CD4-positive, alpha-beta T cell treated with Interferon gamma for 1 hour (primary cell): ENCODE measurements around the gene ZNF578.
A peak's percentile ranks its signal among the peaks of the same experiment; 100 is the strongest.
"Not testable (repeated sequence)": the region's sequence is repeated elsewhere in the genome, so short reads cannot be mapped to it uniquely, and the experiment has no call there.

ENCODE experiments used
- DNase-seq: peaks from one replicate; pipeline ENCODE4 v3.0.0-alpha.2; 2020

Gene ZNF578

DNA sequence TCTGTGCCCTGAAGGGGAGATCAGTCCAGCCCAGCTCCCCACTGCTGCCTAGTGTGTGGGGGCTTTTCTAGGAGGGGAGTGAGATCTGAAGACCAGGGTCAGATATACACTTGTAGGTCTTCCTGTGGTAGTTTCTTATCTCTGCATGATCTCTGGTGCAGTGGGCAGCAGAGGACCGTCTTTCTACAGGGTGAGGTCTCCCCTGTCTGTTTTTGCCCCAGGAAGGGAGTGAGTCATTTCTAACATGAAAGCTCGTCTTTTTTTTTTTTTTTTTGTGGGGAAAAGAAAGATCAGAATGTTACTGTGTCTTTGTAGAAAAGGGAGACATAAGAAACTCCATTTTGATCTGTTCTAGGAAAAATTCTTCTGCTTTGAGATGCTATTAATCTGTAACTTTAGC is 65.3 kb downstream of the ZNF578 start:
- no peak for DNase-seq

DNA sequence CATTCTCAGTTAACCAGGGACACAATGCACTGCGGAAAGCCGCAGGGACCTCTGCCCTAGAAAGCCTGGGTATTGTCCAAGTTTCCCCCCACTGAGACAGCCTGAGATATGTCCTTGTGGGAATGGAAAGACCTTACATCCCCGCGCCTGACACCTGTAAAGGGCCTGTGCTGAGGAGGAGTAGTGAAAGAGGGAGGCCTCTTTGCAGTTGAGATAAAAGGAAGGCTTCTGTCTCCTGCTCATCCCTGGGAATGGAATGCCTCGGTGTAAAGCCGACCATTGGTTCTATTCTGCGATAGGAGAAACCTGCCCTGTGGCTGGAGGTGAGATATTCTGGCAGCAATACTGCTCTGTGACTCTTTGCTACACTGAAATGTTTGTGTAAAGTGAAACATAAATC is 65.8 kb downstream of the ZNF578 start:
- not testable (repeated sequence) for DNase-seq

- no peak for DNase-seq
Measured at GRCh38 chr19:52520013-52520412, 66.7 kb downstream of the ZNF578 start.

- no peak for DNase-seq
Measured at GRCh38 chr19:52522551-52522950, 69.2 kb downstream of the ZNF578 start.

DNA sequence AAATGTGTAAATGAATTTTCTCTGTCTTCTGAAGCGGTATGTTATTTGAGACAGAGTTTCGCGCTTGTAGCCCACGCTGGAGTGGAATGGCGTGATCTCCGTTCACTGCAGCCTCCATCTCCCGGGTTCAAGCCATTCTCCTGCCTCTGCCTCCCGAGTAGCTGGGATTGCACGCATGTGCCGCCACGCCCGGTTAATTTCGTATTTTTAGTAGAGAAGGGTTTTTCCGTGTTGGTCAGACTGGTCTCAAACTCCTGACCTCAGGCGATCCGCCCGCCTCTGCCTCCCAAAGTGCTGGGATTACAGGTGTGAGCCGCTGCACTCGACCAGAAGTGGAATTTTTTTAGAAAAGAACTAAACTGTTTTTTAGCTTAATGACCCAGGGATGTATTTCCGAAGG is 70.7 kb downstream of the ZNF578 start:
- DNase-seq = no peak

DNA sequence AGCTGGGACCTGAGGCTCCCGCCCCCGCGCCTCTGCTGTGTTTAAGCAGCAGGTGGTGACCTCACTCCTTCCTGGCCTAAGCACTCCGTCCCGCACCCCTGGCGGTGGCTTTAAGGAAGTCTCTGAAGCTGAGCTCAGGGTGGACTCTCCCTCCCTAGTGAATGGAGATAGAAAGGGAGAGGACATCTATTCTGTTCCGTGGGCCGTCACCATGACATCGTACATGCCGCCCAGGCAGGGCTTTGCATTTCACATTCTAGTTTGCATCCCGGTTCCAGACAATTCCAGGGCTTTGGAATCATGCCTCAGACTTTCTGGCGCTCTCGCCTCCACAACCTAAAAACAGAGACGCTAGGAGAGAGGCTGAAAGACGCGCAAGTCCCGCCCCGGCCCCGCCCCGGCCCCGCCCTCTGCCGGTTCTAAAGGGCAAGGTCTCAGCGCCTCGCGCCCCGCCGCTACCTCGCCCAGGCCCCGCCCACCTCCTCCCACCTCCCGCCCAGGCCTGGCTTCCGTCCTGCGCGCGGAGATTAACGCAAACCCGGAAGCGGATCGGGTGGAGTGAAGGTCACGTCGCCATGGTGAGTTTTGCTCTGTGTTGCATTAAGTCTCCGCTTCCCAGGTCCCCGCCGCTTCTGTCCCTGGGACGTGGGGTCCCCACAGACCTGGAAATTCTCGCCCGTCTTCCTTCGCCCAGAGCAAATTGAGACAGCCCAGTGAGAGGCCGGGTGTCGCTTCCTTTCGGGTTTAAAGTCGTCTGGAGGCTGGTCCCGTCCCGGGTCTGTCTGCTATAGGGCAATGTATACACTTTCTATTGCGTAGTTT is 74.0 kb downstream of the ZNF578 start, which contains the start of gene ZNF808:
TSS of gene ZNF808 (plus strand) at position 535 of the 822 bp plus-strand sequence. CDS start 15,617 bp downstream, outside the sequence.
- peak; percentile 95 for DNase-seq

DNA sequence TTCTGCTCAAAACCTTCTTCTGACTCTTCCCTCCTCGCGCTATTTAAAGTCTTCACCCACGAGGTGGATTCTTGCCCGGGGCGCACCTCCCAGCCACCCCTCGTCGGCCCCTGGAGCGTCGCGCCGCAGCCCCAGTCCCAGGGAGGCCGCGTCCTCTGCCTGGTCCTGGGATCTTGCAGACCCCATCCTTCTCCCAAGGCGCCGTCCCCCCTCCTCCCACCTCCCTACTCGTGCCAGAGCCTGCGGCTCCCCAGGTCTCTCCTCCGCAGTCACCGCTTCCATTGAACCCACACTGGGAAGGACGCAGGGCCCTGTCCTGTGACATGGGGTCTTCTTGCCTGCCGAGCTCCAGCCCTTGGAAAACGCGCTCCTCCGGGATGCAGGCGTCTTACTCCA is 74.6 kb downstream of the ZNF578 start:
- no peak for DNase-seq

DNA sequence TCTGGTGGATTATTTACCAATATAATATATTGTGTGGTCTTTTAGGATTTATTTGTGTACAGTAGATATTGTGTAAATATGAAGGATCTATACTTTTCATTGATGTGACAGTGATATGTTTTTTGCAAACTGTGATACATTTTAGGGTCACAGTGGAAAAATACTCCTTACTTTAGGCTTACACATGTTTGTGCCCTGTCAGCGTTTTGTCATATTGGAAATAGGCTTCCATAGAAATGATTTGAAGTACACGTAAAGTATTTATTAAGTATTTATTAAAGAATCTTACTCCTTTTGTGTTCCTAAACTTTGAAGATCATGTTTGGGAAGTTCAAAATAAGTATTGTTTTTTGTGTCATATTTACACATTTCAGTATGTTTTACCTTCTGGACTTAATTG is 79.1 kb downstream of the ZNF578 start:
- no peak for DNase-seq

- DNase-seq = no peak
Measured at GRCh38 chr19:52533901-52534300, 80.5 kb downstream of the ZNF578 start.

DNA sequence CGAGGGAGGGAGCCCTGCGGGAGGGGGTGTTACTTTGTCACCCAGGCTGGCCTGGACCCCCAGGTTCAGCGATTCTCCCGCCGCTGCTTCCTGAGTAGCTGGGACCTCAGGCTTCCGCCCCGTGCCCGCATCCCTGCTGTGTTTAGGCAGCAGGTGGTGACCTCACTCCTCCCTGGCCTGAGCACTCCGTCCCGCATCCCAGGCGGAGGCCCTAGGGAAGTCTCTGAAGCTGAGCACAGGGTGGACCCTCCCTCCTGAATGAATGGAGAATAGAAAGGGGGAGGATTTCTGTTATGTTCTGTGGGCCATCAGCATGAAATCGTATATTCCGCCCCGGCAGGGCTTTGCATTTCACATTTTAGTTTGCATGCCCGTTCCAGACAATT is 82.0 kb downstream of the ZNF578 start:
- not testable (repeated sequence) for DNase-seq

DNA sequence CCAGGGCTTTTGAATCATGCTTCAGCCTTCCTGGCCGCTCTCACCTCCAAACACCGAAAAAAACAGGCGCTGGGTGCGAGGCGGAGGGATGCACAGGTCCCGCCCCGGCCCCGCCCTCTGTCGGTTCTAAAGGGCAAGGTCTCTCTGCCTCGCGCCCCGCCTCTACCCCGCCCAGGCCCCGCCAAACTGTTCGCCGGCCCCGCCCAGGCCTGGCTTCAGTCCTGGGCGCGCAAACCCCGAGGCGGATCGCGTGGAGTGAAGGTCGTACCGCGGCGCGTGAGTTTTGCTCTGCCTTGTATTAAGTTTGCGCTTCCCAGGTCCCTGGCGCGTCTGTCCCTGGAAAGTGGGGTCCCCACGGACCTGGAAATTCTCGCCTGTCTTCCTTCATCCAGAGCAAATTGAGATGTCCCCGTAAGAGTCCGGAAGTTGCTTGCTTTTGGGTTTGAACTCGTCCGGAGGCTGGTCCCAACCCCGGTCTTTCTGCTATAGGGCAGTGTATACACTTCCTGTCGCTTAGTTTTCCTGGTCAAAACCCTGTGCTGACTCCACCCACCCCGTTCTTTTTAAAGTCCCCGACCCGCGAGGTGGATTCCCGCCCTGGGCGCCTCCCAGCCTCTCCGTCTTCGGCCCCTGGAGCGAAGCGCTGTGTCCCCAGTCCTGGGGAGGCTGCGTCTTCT is 82.6 kb downstream of the ZNF578 start:
- peak; percentile 87 for DNase-seq

GRCh38 chr19:52536448-52536800 is 83.1 kb downstream of the ZNF578 start:
- peak; percentile 61 for DNase-seq

- DNase-seq = peak; percentile 9
Measured at GRCh38 chr19:52538815-52539214, 85.5 kb downstream of the ZNF578 start.

- not testable (repeated sequence) for DNase-seq
Measured at GRCh38 chr19:52541176-52541575, 87.8 kb downstream of the ZNF578 start.

DNA sequence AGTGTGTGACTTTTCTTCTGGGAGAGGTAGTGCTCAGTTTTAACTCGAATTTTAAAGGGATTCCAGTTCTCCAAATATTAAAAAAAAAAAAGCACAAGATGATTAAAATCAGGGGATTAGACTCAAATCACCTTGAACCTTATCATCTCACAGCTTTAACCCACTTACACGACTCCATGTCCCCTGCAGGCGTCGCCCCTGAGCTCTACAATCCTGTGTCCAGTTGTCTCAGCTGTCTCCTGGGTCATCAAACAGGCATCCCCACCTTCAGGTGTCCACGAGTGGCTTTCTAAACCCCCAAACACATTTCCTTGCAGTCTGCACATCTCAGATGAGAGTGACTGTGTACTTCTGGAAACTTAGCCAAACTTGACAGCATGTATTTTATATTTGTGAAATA is 88.3 kb downstream of the ZNF578 start:
- no peak for DNase-seq

- DNase-seq = not testable (repeated sequence)
Measured at GRCh38 chr19:52542541-52542940, 89.2 kb downstream of the ZNF578 start.

GRCh38 chr19:52542984-52543664 is 89.8 kb downstream of the ZNF578 start:
- DNase-seq = peak; percentile 22

DNA sequence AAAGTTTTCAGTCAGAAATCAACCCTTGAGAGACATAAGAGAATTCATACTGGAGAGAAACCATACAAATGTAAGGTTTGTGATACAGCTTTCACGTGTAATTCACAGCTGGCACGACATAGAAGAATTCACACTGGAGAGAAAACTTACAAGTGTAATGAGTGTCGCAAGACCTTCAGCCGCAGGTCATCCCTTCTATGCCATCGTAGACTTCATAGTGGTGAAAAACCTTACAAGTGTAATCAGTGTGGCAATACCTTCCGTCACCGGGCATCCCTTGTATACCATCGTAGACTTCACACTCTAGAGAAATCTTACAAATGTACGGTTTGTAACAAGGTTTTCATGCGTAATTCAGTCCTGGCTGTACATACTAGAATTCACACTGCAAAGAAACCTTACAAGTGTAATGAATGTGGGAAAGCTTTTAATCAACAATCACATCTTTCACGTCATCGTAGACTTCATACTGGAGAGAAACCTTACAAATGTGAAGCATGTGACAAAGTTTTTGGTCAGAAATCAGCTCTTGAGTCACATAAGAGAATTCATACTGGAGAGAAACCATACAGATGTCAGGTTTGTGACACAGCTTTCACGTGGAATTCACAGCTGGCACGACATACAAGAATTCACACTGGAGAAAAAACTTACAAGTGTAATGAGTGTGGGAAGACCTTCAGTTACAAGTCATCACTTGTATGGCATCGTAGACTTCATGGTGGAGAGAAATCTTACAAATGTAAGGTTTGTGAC is 101.0 kb downstream of the ZNF578 start:
- DNase-seq = no peak

- no peak for DNase-seq
Measured at GRCh38 chr19:52557231-52557995, 104.1 kb downstream of the ZNF578 start.

DNA sequence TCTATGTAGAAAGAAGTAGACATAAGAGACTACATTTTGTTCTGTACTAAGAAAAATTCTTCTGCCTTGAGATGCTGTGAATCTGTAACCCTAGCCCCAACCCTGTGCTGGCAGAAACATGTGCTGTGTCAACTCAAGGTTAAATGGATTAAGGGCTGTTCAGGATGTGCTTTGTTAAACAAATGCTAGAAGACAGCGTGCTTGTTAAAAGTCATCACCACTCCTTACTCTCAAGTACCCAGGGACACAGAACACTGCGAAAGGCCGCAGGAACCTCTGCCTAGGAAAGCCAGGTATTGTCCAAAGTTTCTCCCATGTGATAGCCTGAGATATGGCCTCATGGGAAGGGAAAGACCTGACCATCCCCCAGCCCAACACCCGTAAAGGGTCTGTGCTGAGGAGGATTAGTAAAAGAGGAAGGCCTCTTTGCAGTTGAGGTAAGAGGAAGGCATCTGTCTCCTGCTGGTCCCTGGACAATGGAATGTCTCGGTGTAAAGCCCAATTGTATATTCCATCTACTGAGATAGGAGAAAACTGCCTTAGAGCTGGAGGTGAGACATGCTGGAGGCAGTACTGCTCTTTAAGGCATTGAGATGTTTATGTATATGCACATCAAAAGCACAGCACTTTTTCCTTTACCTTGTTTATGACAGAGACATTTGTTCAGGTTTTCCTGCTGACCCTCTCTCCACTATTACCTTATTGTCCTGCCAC is 105.5 kb downstream of the ZNF578 start:
- not testable (repeated sequence) for DNase-seq

GRCh38 chr19:52561611-52562010 is 108.3 kb downstream of the ZNF578 start:
- not testable (repeated sequence) for DNase-seq
